ENCODE data around the gene TPSAB1.

- TF ChIP-seq CTCF (IDR thresholded peaks at IDR 0.05; ENCODE audit: low read depth, low read length, missing input control), result no peak
- TF ChIP-seq REST (IDR thresholded peaks at IDR 0.05), result no peak
- TF ChIP-seq ZBTB33 (IDR thresholded peaks at IDR 0.05), result no peak
- no peak for TF ChIP-seq YY1 (IDR thresholded peaks at IDR 0.05)
- TF ChIP-seq GABPA (IDR thresholded peaks at IDR 0.05 in 1 of 2, conservative IDR thresholded peaks at IDR 0.05 in 1 of 2), result no peak
Observed at GRCh38 chr16:1210461-1210860, 30.0 kb upstream of the TPSAB1 start.
